B cell (primary cell): Measurements from ENCODE around the gene PRKAG2. TPM values are rescaled to one million over a fixed set of nuclear protein-coding genes. Genes with fewer than 3 reads are reported as not detected.

ENCODE experiments used
- ATAC-seq: fragments of 200-7000 bp; cut with Tn5 transposase; one replicate; pipeline ENCODE4 v1.10.0; 2021; ENCODE audit warnings: low read depth, mild to moderate bottlenecking, moderate number of reproducible peaks, moderate library complexity
- CTCF ChIA-PET: fragments of 350-600 bp; sonication (Branson Sonifier 250); formaldehyde crosslinking; loops from one replicate; lab custom pipeline; 2021; ENCODE audit warnings: antibody characterized with exemption, inconsistent platforms; lab: Charles Lee
- POLR2A ChIA-PET: fragments of 350-600 bp; sonication (Branson Sonifier 250); formaldehyde crosslinking; loops from one replicate; lab custom pipeline; 2021; ENCODE audit warnings: antibody characterized with exemption; lab: Charles Lee
- DNase-seq: peaks from one replicate; pipeline ENCODE4 v3.0.0; 2013
- H2AFZ ChIP-seq: 2 replicates; pipeline ENCODE4 v1.6.1; 2012; ENCODE audit warnings: mild to moderate bottlenecking, low read depth, low read length; ENCODE audit not compliant: insufficient read depth, poor library complexity, severe bottlenecking
- H3K27ac ChIP-seq, 2 donors: 1 replicate in 1 of 2; 2 replicates in 1 of 2; pipeline ENCODE4 v1.5.1; 2012 to 2013; ENCODE audit warnings: low read length in 2 of 2, mild to moderate bottlenecking in 2 of 2, moderate library complexity in 1 of 2
- H3K27me3 ChIP-seq, 4 experiments: fragments of 200-600 bp in 1 of 4; sonication (generic) in 1 of 4; replicated peaks in 1 of 4; 1 replicate in 2 of 4; 2 replicates in 2 of 4; pipeline versions ENCODE4 v1.6.1 to v1.7.0; 2013 to 2016; ENCODE audit warnings: low read length in 3 of 4, mild to moderate bottlenecking in 2 of 4, mixed read lengths in 1 of 4, moderate library complexity in 1 of 4; ENCODE audit not compliant: insufficient read depth in 4 of 4, control insufficient read depth in 3 of 4; ENCODE audit errors: control extremely low read depth in 1 of 4
- H3K36me3 ChIP-seq, 2 experiments: replicated peaks in 1 of 2; 1 replicate in 1 of 2; 2 replicates in 1 of 2; pipeline versions ENCODE4 v1.6.1 to v1.7.1; 2013; ENCODE audit warnings: low read length in 1 of 2; ENCODE audit not compliant: insufficient read depth in 2 of 2, control insufficient read depth in 1 of 2; ENCODE audit errors: control extremely low read depth in 1 of 2, extremely low read depth in 1 of 2
- H3K4me1 ChIP-seq, 2 donors: fragments of 200-600 bp in 1 of 2; sonication (generic) in 1 of 2; 1 replicate in 1 of 2; 2 replicates in 1 of 2; pipeline versions ENCODE4 v1.5.1 to v1.6.1; 2013 to 2017; ENCODE audit warnings: low read length in 2 of 2; ENCODE audit not compliant: control insufficient read depth in 2 of 2, insufficient read depth in 2 of 2
- H3K4me2 ChIP-seq: replicated peaks from 2 replicates; pipeline ENCODE3; 2012; ENCODE audit warnings: mild to moderate bottlenecking, low read depth, low read length; ENCODE audit not compliant: poor library complexity, severe bottlenecking
- H3K4me3 ChIP-seq, 5 experiments: fragments of 200-600 bp in 1 of 5; sonication (generic) in 1 of 5; 1 replicate in 3 of 5; 2 replicates in 2 of 5; pipeline versions ENCODE4 v1.5.1 to v1.7.0; 2011 to 2016; ENCODE audit warnings: low read length in 4 of 5, mild to moderate bottlenecking in 4 of 5, low read depth in 2 of 5, control low read depth in 1 of 5, moderate library complexity in 1 of 5; ENCODE audit not compliant: insufficient read depth in 1 of 5; ENCODE audit errors: control extremely low read depth in 1 of 5, extremely low read depth in 1 of 5
- H3K79me2 ChIP-seq: fragments of 200-600 bp; sonication (generic); one replicate; pipeline ENCODE4 v1.6.0; 2016; ENCODE audit warnings: low read length; ENCODE audit not compliant: control insufficient read depth, insufficient read depth
- H3K9ac ChIP-seq: fragments of 200-600 bp; sonication (generic); 2 replicates; pipeline ENCODE4 v1.6.1; 2017; ENCODE audit warnings: mild to moderate bottlenecking, low read length, moderate library complexity
- H3K9me3 ChIP-seq, 3 donors: one replicate each; pipeline versions ENCODE4 v1.6.1 to v1.7.1; 2013; ENCODE audit warnings: low read length in 2 of 3; ENCODE audit not compliant: control insufficient read depth in 2 of 3, insufficient read depth in 1 of 3; ENCODE audit errors: control extremely low read depth in 1 of 3
- H4K20me1 ChIP-seq: 2 replicates; pipeline ENCODE4 v1.6.0; 2012; ENCODE audit warnings: mild to moderate bottlenecking, low read length; ENCODE audit not compliant: insufficient read depth, control insufficient read depth, poor library complexity, severe bottlenecking
- H3K27ac Mint-ChIP-seq: one replicate; pipeline ENCODE4 v1.8.0; 2021; ENCODE audit warnings: mixed read lengths
- H3K27me3 Mint-ChIP-seq: one replicate; pipeline ENCODE4 v1.8.0; 2021; ENCODE audit warnings: mixed read lengths
- H3K4me1 Mint-ChIP-seq: one replicate; pipeline ENCODE4 v1.8.0; 2021; ENCODE audit warnings: mixed read lengths
- H3K4me3 Mint-ChIP-seq: one replicate; pipeline ENCODE4 v1.8.0; 2021; ENCODE audit warnings: mixed read lengths
- H3K9me3 Mint-ChIP-seq: one replicate; pipeline ENCODE4 v1.8.0; 2022; ENCODE audit warnings: mixed read lengths; ENCODE audit not compliant: insufficient read depth
- CTCF ChIP-seq: fragments of 200-600 bp; IDR thresholded peaks from one replicate; pipeline ENCODE4 v1.8.0; 2022; ENCODE audit warnings: antibody characterized with exemption, mild to moderate bottlenecking
- EZH2 ChIP-seq: IDR thresholded peaks from 2 replicates; pipeline ENCODE4 v1.6.1; 2012; ENCODE audit warnings: borderline replicate concordance, low read depth, mild to moderate bottlenecking, moderate library complexity, low read length; ENCODE audit not compliant: insufficient read depth, poor library complexity, severe bottlenecking
- WGBS: methylation state at CpG from one replicate; pipeline ENCODE4 v1.1.5; 2013; ENCODE audit warnings: missing lambda C conversion rate; ENCODE audit not compliant: insufficient coverage; 5-methylcytosine and 5-hydroxymethylcytosine counted together
- intact Hi-C: fragments of 100-400 bp; cut with micrococcal nuclease; formaldehyde crosslinking; loops from one replicate; pipeline ENCODE4 v1.10.0; 2022
- polyA plus RNA-seq: library from polyadenylated mRNA; depleted of rRNA; stranded (reverse); fragments of >200 nt; gene quantifications from 2 replicates; pipeline ENCODE4 v1.2.3, GENCODE V29; 2012
- total RNA-seq, 2 donors: library from RNA; stranded (reverse); fragments of 120-200 nt in 1 of 2; gene quantifications; 1 replicate in 1 of 2; 2 replicates in 1 of 2; pipeline versions ENCODE4 v1.2.3 to v1.2.4, GENCODE V29; 2013 to 2022

PRKAG2 gene
- total and polyA plus RNA-seq, 2 donors (not counting 1 experiment from before 2014, with no cell fraction given): 22.1 to 56.3 TPM

DNA sequence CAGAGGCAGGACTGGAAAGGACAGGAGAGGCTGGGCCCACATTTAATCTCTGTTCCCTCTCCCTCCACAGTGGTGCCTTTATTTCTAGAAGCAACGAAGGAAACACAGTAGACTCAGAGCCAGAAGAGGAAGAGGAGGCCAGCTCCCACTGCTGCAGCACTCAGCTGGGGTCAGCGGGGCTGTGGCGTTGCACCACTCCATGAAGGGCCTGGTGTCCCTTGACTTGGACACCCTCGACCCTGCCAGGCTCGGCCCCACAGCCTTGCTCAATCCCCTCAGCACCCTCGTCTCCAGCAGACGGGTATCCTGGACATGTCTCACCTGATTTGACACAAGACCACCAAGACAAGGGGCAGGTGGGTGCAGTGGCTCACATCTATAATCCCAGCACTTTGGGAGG, 38.8 kb downstream of the PRKAG2 start:
- WGBS: 78% methylated on average over 5 of the region's 7 CpGs
- no peak overlapping the region for H2AFZ ChIP-seq
- no peaks in the 10 kb centered on the region for H3K27me3 ChIP-seq
- H3K4me1 ChIP-seq: peaks cover 32 to 47% of the 10 kb centered on the region in 2 donors
- POLR2A ChIA-PET: interaction anchor here (1.0 to 2.2 kb wide), 3 partner anchors 13 to 55 kb away, joined by 3 to 22 read pairs (median 11); partner anchors contain the start of gene PRKAG2
- no peak for TF ChIP-seq CTCF
- TF ChIP-seq EZH2: no peak
- peaks cover 41% of the 10 kb centered on the region for H4K20me1 ChIP-seq
- H3K79me2 ChIP-seq: peaks cover 50% of the 10 kb centered on the region
- H3K4me3 Mint-ChIP-seq: peak overlapping the region; percentile 60
- H3K9me3 ChIP-seq: no peaks in the 10 kb centered on the region
- no peak overlapping the region for H3K9ac ChIP-seq
- H3K4me3 ChIP-seq: peak overlapping the region in 1 of 5 experiments; percentile 13
- H3K36me3 ChIP-seq: no peaks in the 10 kb centered on the region
- DNase-seq: peak; percentile 25
- intact Hi-C loops: loop anchor here (2.0 kb wide), 2 partner anchors 55 to 99 kb away; no protein-coding TSS in a partner anchor
- no peaks in the 10 kb centered on the region for H3K9me3 Mint-ChIP-seq
- ATAC-seq: no peak
- H3K4me1 Mint-ChIP-seq: peaks cover 34% of the 10 kb centered on the region
- peak overlapping the region; percentile 51 to 78 for H3K27ac ChIP-seq
- peak overlapping the region; percentile 80 for H3K27ac Mint-ChIP-seq
- H3K27me3 Mint-ChIP-seq: no peaks in the 10 kb centered on the region
- CTCF ChIA-PET: interaction anchor here (1.2 to 3.6 kb wide), 5 partner anchors 9 to 55 kb away, joined by 5 to 26 read pairs (median 5); partner anchors contain the start of gene PRKAG2
- peak overlapping the region; percentile 77 for H3K4me2 ChIP-seq

DNA sequence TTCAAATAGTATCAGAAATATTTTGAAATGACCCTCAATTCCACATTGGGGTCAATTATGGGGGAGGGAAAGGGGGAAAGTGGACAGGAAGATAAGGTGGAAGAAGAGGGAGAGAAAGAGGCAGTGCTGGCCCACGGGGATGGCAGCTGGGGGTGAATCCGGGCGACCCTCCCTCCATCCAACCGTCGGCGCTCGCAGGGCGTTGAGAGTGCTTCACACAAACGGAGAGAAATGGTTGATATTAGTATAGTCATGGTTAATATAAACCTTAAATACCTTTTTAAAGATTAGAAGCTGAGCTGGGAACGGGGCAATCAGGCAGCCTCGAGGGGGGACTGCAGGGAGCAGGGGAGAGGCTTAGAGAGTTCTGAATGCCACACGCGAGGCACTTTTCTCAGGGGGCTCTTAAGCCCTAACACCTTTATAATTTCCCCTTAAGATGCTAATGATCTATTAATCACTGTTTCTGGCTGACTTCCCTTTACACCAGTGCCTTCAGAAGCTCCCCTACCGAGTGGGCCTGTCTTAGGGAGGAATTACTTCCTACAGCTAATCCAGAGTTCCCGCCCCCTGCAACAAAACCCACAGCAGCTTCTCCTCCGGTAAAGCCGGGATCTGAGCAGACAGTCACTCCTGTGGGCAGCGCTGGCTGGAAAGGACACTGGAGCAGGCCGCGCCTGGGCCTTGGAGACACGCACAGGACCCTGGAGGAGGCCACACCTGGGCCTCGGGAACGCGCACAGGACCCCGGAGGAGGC, 39.5 kb downstream of the PRKAG2 start:
- peak overlapping the region; percentile 51 to 78 for H3K27ac ChIP-seq
- no peak overlapping the region for H3K4me3 ChIP-seq
- no peak overlapping the region for H3K9ac ChIP-seq
- H3K9me3 Mint-ChIP-seq: no peaks in the 10 kb centered on the region
- peaks cover 34% of the 10 kb centered on the region for H3K4me1 Mint-ChIP-seq
- peaks cover 32 to 47% of the 10 kb centered on the region in 2 donors for H3K4me1 ChIP-seq
- H2AFZ ChIP-seq: no peak overlapping the region
- intact Hi-C loops: loop anchor here (2.0 kb wide), 2 partner anchors 55 to 99 kb away; no protein-coding TSS in a partner anchor
- DNase-seq (no peak), ATAC-seq (no peak)
- peak overlapping the region; percentile 80 for H3K27ac Mint-ChIP-seq
- H3K4me3 Mint-ChIP-seq: peak overlapping the region; percentile 60
- H3K9me3 ChIP-seq: no peaks in the 10 kb centered on the region
- H3K79me2 ChIP-seq: peaks cover 54% of the 10 kb centered on the region
- H3K4me2 ChIP-seq: peak overlapping the region; percentile 77
- H3K27me3 ChIP-seq: no peaks in the 10 kb centered on the region
- peaks cover 48% of the 10 kb centered on the region for H4K20me1 ChIP-seq
- H3K36me3 ChIP-seq: no peaks in the 10 kb centered on the region
- WGBS: 93% methylated on average over 7 of the region's 25 CpGs
- H3K27me3 Mint-ChIP-seq: no peaks in the 10 kb centered on the region
- CTCF ChIA-PET: no interaction called here
- TF ChIP-seq CTCF (no peak), EZH2 (no peak)
- POLR2A ChIA-PET: no interaction called here
